NB4 (cell line): Measurements from ENCODE around the gene POU2F1.

Experiments
- CTCF ChIP-seq: IDR thresholded peaks from one replicate; pipeline ENCODE4 v1.5.1; 2012; ENCODE audit warnings: low read depth, low read length
- POLR2A ChIP-seq: IDR thresholded peaks from 2 replicates; pipeline ENCODE4 v1.6.1; 2011; ENCODE audit warnings: mild to moderate bottlenecking; ENCODE audit not compliant: insufficient read length; ENCODE audit errors: extremely low read depth
- TF ChIP-seq, protein P1 (sequence below): IDR thresholded peaks from 2 replicates; pipeline ENCODE4 v1.6.1; 2011; ENCODE audit warnings: low read depth, low read length

- TF ChIP-seq CTCF (no peak), POLR2A (no peak)
- TF ChIP-seq, protein P1, sequence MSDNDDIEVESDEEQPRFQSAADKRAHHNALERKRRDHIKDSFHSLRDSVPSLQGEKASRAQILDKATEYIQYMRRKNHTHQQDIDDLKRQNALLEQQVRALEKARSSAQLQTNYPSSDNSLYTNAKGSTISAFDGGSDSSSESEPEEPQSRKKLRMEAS = no peak
Measured at GRCh38 chr1:167185974-167186657, 34.6 kb upstream of the POU2F1 start.
